Epithelial cell of esophagus (primary cell): ENCODE measurements around the gene PMP22.

Experiments used
- DNase-seq: peaks from one replicate; pipeline ENCODE4 v3.0.0; 2010; ENCODE audit warnings: low read depth
- H3K4me3 ChIP-seq: 2 replicates; pipeline ENCODE4 v1.5.1; 2011; ENCODE audit warnings: mild to moderate bottlenecking, low read length, control low read depth
- TF ChIP-seq, protein P1 (sequence below): IDR thresholded peaks from 2 replicates; pipeline ENCODE4 v1.5.1; 2011; ENCODE audit warnings: low read depth, mild to moderate bottlenecking, low read length, control low read depth, inconsistent platforms; ENCODE audit not compliant: insufficient read depth; ENCODE audit errors: missing control alignments

PMP22 gene

DNA sequence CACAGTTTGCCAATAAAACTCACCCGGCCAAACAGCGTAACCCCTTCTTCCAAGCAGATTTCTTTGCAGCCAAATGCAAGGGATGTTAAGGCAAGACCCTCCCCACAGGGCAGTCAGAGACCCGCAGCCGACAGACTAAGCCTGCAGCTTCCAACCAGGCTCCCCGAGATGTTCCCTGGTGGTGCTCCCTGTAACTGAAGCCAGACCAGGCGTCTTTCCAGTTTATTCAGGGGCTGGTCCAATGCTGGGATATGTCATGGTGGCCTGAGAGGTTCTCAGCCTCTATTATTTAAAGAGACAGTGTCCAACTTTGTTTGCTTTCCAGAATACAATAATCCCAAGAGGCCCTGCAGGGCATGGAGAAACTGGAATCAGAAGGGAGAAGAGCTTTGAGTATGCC lies at the start of gene PMP22:
Gene PMP22 (minus strand): TSS at position 196 of the 400 bp plus-strand sequence. CDS start 4,599 bp downstream, outside the sequence.
- no peak within 1 kb of the TSS for H3K4me3 ChIP-seq
- TF ChIP-seq, protein P1, sequence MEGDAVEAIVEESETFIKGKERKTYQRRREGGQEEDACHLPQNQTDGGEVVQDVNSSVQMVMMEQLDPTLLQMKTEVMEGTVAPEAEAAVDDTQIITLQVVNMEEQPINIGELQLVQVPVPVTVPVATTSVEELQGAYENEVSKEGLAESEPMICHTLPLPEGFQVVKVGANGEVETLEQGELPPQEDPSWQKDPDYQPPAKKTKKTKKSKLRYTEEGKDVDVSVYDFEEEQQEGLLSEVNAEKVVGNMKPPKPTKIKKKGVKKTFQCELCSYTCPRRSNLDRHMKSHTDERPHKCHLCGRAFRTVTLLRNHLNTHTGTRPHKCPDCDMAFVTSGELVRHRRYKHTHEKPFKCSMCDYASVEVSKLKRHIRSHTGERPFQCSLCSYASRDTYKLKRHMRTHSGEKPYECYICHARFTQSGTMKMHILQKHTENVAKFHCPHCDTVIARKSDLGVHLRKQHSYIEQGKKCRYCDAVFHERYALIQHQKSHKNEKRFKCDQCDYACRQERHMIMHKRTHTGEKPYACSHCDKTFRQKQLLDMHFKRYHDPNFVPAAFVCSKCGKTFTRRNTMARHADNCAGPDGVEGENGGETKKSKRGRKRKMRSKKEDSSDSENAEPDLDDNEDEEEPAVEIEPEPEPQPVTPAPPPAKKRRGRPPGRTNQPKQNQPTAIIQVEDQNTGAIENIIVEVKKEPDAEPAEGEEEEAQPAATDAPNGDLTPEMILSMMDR: no peak
- no peak for DNase-seq

DNA sequence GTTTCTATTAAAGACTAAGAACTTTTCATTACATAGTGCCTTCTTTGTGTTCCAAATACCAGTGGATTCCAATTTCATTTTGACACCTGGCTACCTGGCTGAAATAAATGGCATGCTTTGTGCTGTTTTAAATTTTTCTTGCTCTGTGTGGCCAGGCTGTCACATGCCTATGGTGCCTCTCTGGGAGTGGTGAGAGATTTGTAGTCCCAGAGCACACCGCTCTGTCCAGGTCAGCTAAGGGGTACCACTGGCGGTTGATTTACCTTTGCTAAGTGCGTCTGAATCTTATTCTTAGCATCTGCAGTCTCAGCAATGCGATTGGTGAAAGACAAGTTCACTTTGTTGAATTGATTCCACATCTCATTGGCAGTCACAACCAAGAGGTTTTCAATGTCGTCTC lies 46.9 kb upstream of the PMP22 start:
- no peak overlapping the region for H3K4me3 ChIP-seq
- DNase-seq: no peak
- TF ChIP-seq, protein P1: no peak

DNA sequence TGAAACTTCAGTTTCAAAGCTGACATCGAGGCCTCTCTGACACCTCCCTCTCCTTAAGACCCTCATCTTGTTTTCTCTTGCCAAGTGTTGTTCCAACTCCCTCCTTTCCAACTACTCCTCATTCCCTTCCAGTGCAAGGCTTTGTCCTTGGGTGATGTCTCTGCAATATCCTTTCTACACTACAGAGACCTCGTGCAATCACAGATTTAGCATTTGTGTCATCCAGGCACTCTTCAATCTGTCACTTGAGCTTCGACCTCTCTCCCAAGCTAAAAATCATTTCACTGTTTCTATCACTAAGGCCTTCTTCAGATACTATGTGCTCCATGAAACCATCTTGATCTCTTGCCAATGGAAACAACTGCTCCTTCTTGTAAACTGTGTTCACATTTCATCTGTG lies 44.7 kb upstream of the PMP22 start:
- TF ChIP-seq, protein P1: no peak
- DNase-seq: no peak
- no peak overlapping the region for H3K4me3 ChIP-seq

DNA sequence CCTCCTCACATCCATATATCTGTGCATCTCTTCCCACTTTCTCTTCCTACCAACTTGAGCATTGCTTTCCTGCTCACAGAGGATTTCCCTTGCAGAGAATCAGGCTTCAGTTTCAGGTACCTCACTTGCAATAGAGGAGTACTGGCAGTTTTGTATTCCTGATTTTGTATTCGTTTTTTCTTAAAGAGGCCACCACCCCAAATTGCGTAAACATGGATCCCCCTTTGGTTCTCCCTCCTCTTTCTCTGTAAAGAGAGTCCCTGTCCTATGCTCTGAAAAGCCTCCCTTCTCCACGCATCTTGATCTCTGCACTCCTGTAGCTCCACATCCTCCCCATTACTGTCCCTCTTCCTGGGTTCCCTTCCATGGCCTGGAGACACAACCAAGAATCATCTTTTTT lies 44.1 kb upstream of the PMP22 start:
- no peak overlapping the region for H3K4me3 ChIP-seq
- TF ChIP-seq, protein P1: no peak
- DNase-seq: no peak

DNA sequence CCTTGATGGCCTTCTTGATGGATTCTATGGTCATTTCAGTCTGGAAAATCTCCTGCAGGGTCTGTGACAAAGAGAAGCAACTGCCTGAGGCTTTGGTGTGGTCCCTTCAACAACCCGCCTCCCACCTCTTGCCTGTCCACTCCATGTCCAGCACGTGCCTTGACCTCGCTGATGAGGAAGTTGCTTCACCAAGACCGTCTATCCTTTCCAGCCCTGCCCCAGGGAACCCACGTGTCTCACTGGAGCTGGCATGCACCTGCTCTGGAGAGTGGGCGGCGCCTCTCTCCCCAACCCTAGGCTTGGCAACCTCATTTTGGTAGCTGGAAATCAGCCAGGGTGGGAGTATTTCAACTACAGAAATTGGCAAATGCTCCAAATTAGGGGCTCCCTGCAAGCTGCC lies 43.6 kb upstream of the PMP22 start:
- H3K4me3 ChIP-seq: no peak overlapping the region
- no peak for DNase-seq
- TF ChIP-seq, protein P1: no peak

DNA sequence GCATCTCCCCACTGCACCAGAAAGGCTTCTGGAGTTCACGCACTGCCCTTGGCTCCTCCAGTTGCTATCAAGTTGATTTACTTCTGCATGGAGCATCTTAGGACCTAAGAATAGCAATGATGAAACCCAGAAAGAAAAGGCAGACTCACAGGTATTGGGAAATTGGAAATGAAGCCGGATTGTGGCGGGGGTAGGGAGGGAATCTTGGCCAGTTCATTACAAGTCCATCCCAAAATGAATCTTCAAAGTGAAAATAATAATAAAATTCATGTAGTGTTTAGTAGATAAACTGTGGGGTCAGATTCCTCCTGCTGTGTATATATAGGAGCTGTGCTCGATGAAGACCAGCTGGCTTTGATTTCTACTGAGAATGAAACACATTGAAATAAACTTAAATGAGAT lies 42.6 kb upstream of the PMP22 start:
- no peak overlapping the region for H3K4me3 ChIP-seq
- DNase-seq: no peak
- TF ChIP-seq, protein P1: no peak

DNA sequence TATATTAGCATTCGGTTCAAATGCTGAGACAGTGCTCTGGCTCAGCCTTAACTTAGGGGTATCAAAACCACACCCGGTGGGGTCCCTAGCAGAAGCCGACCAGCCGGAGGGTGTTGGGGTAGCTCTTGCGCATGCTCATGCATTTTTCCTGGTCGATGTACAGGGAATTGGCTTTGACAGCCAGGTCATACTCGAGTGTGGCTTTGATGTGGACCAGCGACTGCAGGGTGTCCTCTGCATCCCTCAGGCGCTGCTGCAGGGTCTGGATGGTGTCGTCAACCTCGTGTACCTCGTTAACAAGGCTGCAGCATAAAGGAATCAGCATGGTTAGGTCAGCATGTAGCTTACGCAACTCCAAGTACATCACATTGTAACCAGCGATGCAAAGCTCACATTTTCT lies 38.7 kb upstream of the PMP22 start:
- TF ChIP-seq, protein P1: no peak
- H3K4me3 ChIP-seq: no peak overlapping the region
- DNase-seq: no peak
